K562 (cell line): ENCODE measurements around the gene PPRC1. TPM values are rescaled to one million over a fixed set of nuclear protein-coding genes. Genes with fewer than 3 reads are reported as not detected.

Experiments used
- ATAC-seq: fragments of 200-7000 bp; cut with Tn5 transposase; 3 replicates; pipeline ENCODE4 v1.9.1; 2020; ENCODE audit warnings: moderate library complexity
- BruUV-seq: library from RNA; stranded (reverse); fragments of 400-500 nt; replicated peaks from 2 replicates; lab custom pipeline; 2021; lab: Mats Ljungman, UMichigan
- CTCF ChIA-PET: fragments of 300-600 bp; formaldehyde crosslinking; extraction: SDS; loops from one replicate; lab custom pipeline; 2021; ENCODE audit warnings: low intra/inter-chr PET ratio; lab: Yijun Ruan, JAX
- POLR2A ChIA-PET: fragments of 300-600, 350-650 bp; sonication (Branson Sonifier 250); formaldehyde crosslinking; extraction: SDS; loops from one replicate; lab custom pipeline; 2021; ENCODE audit warnings: antibody characterized with exemption, inconsistent platforms; lab: Yijun Ruan, JAX
- DNase-seq, 4 experiments: peaks; one replicate each; pipeline versions ENCODE4 v3.0.0 to v3.0.0-alpha.2; 2011 to 2018; ENCODE audit warnings: low spot score in 3 of 4, mixed read lengths in 3 of 4; ENCODE audit errors: extremely low read depth in 1 of 4
- FAIRE-seq: peaks from 2 replicates; lab custom pipeline; 2011; peaks lifted over from hg19 to GRCh38; lab: Jason Lieb, UNC
- H2AFZ ChIP-seq: 2 replicates; pipeline ENCODE4 v1.6.0; 2011; ENCODE audit warnings: low read depth, low read length, control low read depth, inconsistent platforms
- H3K27ac ChIP-seq: fragments of 200-600 bp; 3 replicates; pipeline ENCODE4 v1.8.0; 2011; ENCODE audit warnings: low read depth, mild to moderate bottlenecking, control low read depth, inconsistent platforms, low read length, moderate library complexity, mixed read lengths; ENCODE audit errors: extremely low read depth
- H3K27me3 ChIP-seq, 2 experiments: fragments of 300-600 bp in 1 of 2; 2 replicates in 1 of 2; 3 replicates in 1 of 2; pipeline versions ENCODE4 v1.6.0 to v1.8.0; 2011; ENCODE audit warnings: inconsistent platforms in 2 of 2, low read length in 2 of 2, mild to moderate bottlenecking in 1 of 2, mixed read lengths in 1 of 2, moderate library complexity in 1 of 2; ENCODE audit not compliant: control insufficient read depth in 2 of 2, insufficient read depth in 2 of 2
- H3K36me3 ChIP-seq: fragments of 300-600 bp; 3 replicates; pipeline ENCODE4 v1.8.0; 2011; ENCODE audit warnings: mild to moderate bottlenecking, low read length, inconsistent platforms; ENCODE audit not compliant: control insufficient read depth, insufficient read depth
- H3K4me1 ChIP-seq, 2 experiments: fragments of 200-600 bp in 1 of 2; replicated peaks in 1 of 2; 2 replicates in 1 of 2; 3 replicates in 1 of 2; pipeline versions ENCODE4 v1.5.1 to v1.8.0; 2011; ENCODE audit warnings: inconsistent platforms in 2 of 2, low read length in 2 of 2, mild to moderate bottlenecking in 1 of 2, mixed read lengths in 1 of 2, moderate library complexity in 1 of 2; ENCODE audit not compliant: control insufficient read depth in 2 of 2, insufficient read depth in 2 of 2
- H3K4me2 ChIP-seq: 2 replicates; pipeline ENCODE4 v1.6.1; 2011; ENCODE audit warnings: low read length, control low read depth, inconsistent platforms, mixed read lengths; ENCODE audit not compliant: insufficient read depth
- H3K4me3 ChIP-seq: fragments of 200-600 bp; sonication (generic), shearing (Covaris generic); 2 replicates; pipeline ENCODE4 v1.5.1; 2016; ENCODE audit warnings: control low read depth, inconsistent platforms
- H3K79me2 ChIP-seq: fragments of 200-600 bp; 3 replicates; pipeline ENCODE4 v1.8.0; 2011; ENCODE audit warnings: low read length, inconsistent platforms; ENCODE audit not compliant: control insufficient read depth, insufficient read depth
- H3K9ac ChIP-seq, 2 experiments: 2 replicates each; pipeline versions ENCODE4 v1.6.0 to v1.6.1; 2011; ENCODE audit warnings: low read depth in 2 of 2, low read length in 2 of 2, control low read depth in 1 of 2, inconsistent platforms in 1 of 2, mild to moderate bottlenecking in 1 of 2, mixed read lengths in 1 of 2; ENCODE audit not compliant: insufficient read depth in 1 of 2
- H3K9me1 ChIP-seq: one replicate; pipeline ENCODE4 v1.6.0; 2011; ENCODE audit warnings: inconsistent platforms, mild to moderate bottlenecking, low read length, moderate library complexity; ENCODE audit not compliant: control insufficient read depth, insufficient read depth
- H3K9me3 ChIP-seq: replicated peaks from 2 replicates; pipeline ENCODE4 v1.5.1; 2011; ENCODE audit warnings: low read depth, low read length, inconsistent platforms; ENCODE audit not compliant: control insufficient read depth, insufficient read depth
- H4K20me1 ChIP-seq: replicated peaks from 2 replicates; pipeline ENCODE4 v1.6.1; 2011; ENCODE audit warnings: low read length, inconsistent platforms, mixed read lengths; ENCODE audit not compliant: control insufficient read depth, insufficient read depth
- ASH1L ChIP-seq: fragments of 450-650 bp; IDR thresholded peaks from 2 replicates; pipeline ENCODE4 v1.6.1; 2018; ENCODE audit warnings: borderline replicate concordance, mild to moderate bottlenecking, low read depth; ENCODE audit not compliant: partially characterized antibody
- ATF1 ChIP-seq, 2 experiments: fragments of 450-650 bp in 1 of 2; IDR thresholded peaks; 2 replicates each; pipeline ENCODE4 v1.6.1; 2016; ENCODE audit warnings: missing compliant biosample characterization in 1 of 2, missing genetic modification characterization in 1 of 2
- EGR1 ChIP-seq: fragments of 450-650 bp; conservative IDR thresholded peaks from 2 replicates; pipeline ENCODE4 v1.6.1; 2017; ENCODE audit warnings: mild to moderate bottlenecking
- FOXK1 ChIP-seq: sonication (generic); formaldehyde crosslinking; IDR thresholded peaks from 2 replicates; pipeline ENCODE4 v1.8.0; 2022; ENCODE audit warnings: missing genetic modification reagents, mild to moderate bottlenecking, borderline replicate concordance
- HDAC1 ChIP-seq, 2 experiments: fragments of 450-650 bp; IDR thresholded peaks; 2 replicates each; pipeline ENCODE4 v1.6.1; 2016 to 2017; ENCODE audit warnings: inconsistent platforms in 1 of 2, mild to moderate bottlenecking in 1 of 2, moderate library complexity in 1 of 2
- NCOA1 ChIP-seq: fragments of 450-650 bp; IDR thresholded peaks from 2 replicates; pipeline ENCODE4 v1.6.1; 2016; ENCODE audit warnings: low read depth
- NUFIP1 ChIP-seq: fragments of 450-650 bp; IDR thresholded peaks from 2 replicates; pipeline ENCODE4 v1.6.1; 2018; ENCODE audit not compliant: partially characterized antibody
- POU5F1 ChIP-seq: fragments of 150-350 bp; IDR thresholded peaks from 2 replicates; pipeline ENCODE4 v1.6.1; 2014; ENCODE audit warnings: borderline replicate concordance, low read length, low read depth, mild to moderate bottlenecking; ENCODE audit not compliant: partially characterized antibody
- SMARCA4 ChIP-seq: fragments of 450-650 bp; IDR thresholded peaks from 2 replicates; pipeline ENCODE4 v1.6.1; 2016
- SMARCA5 ChIP-seq: fragments of 450-650 bp; IDR thresholded peaks from 2 replicates; pipeline ENCODE4 v1.6.1; 2016
- SNRNP70 ChIP-seq: fragments of 200-400 bp; formaldehyde crosslinking; optimal IDR thresholded peaks from 2 replicates; pipeline ENCODE3; 2017; ENCODE audit warnings: low read depth, low read length
- SPI1 ChIP-seq: IDR thresholded peaks from 2 replicates; pipeline ENCODE4 v1.6.1; 2011; ENCODE audit warnings: low read depth, low read length, control low read depth, borderline replicate concordance
- TEAD2 ChIP-seq: fragments of 450-650 bp; IDR thresholded peaks from 2 replicates; pipeline ENCODE4 v1.6.1; 2016; ENCODE audit warnings: missing genetic modification characterization, control low read depth, missing compliant biosample characterization
- XRCC5 ChIP-seq: fragments of 200-400 bp; formaldehyde crosslinking; IDR thresholded peaks from 2 replicates; pipeline ENCODE4 v1.6.1; 2017; ENCODE audit warnings: low read depth, mild to moderate bottlenecking, low read length
- ZNF175 ChIP-seq: fragments of 200-800 bp; sonication (Bioruptor generic); IDR thresholded peaks from 2 replicates; pipeline ENCODE4 v1.6.1; 2016; ENCODE audit warnings: low read depth, mild to moderate bottlenecking, missing genetic modification characterization, missing compliant biosample characterization
- ZNF551 ChIP-seq: fragments of 250-450 bp; sonication (Bioruptor Pico); IDR thresholded peaks from 2 replicates; pipeline ENCODE4 v1.5.0; 2021; ENCODE audit warnings: mild to moderate bottlenecking, moderate library complexity
- WGBS: fragments of 100-300 bp; shearing (Covaris generic); methylation state at CpG from one replicate; pipeline ENCODE4 v1.1.6; 2016; ENCODE audit warnings: low coverage, mixed read lengths; ENCODE audit not compliant: insufficient coverage; ENCODE audit errors: missing lambda C conversion rate; 5-methylcytosine and 5-hydroxymethylcytosine counted together
- in situ Hi-C: fragments of 300-500 bp; cut with MboI; formaldehyde crosslinking; loops from 4 replicates; pipeline ENCODE4 v1.15.0; 2018; ENCODE audit warnings: inconsistent platforms, mixed read lengths
- intact Hi-C: fragments of 100-400 bp; cut with micrococcal nuclease; formaldehyde crosslinking; loops from 2 replicates; pipeline ENCODE4 v1.14.2; 2022
- polyA plus RNA-seq, 8 experiments: library from polyadenylated mRNA; depleted of rRNA in 4 of 8; stranded (reverse) in 5 of 8; unstranded in 3 of 8; fragments of >200 nt; fragmentation: Nextera tagmentation in 2 of 8; fragmentation: Illumina TruSeq in 1 of 8; extraction: Ambion mirVana in 2 of 8; extraction: Trizol in 1 of 8; gene quantifications; 2 replicates each; pipeline versions ENCODE4 v1.2.1 to v1.2.3, GENCODE V29; 2011 to 2014; ENCODE audit warnings: inconsistent platforms in 1 of 8, missing spikeins in 1 of 8
- total RNA-seq, 7 experiments: library from RNA; depleted of rRNA in 6 of 7; stranded (reverse); fragments of >200 nt in 6 of 7; fragmentation: Illumina TruSeq in 2 of 7; extraction: Trizol in 2 of 7; gene quantifications; 2 replicates each; pipeline versions ENCODE4 v1.2.1 to v1.2.3, GENCODE V29; 2011 to 2021; ENCODE audit warnings: low replicate concordance in 1 of 7
- TF ChIP-seq, protein P1 (sequence below): fragments of 450-650 bp; IDR thresholded peaks from 2 replicates; pipeline ENCODE4 v1.6.1; 2016; ENCODE audit warnings: borderline replicate concordance
- TF ChIP-seq, protein P2 (sequence below): fragments of 450-650 bp; conservative IDR thresholded peaks from 2 replicates; pipeline ENCODE4 v1.6.1; 2016; ENCODE audit warnings: missing genetic modification characterization, low read depth, mild to moderate bottlenecking, control low read depth, missing compliant biosample characterization

PPRC1 gene
- total and polyA plus RNA-seq, 9 of the 15 experiments (the other 6 are each of a cell fraction or from before 2014, with no cell fraction given): 8.5 to 47.1 (median 16.2) TPM

DNA sequence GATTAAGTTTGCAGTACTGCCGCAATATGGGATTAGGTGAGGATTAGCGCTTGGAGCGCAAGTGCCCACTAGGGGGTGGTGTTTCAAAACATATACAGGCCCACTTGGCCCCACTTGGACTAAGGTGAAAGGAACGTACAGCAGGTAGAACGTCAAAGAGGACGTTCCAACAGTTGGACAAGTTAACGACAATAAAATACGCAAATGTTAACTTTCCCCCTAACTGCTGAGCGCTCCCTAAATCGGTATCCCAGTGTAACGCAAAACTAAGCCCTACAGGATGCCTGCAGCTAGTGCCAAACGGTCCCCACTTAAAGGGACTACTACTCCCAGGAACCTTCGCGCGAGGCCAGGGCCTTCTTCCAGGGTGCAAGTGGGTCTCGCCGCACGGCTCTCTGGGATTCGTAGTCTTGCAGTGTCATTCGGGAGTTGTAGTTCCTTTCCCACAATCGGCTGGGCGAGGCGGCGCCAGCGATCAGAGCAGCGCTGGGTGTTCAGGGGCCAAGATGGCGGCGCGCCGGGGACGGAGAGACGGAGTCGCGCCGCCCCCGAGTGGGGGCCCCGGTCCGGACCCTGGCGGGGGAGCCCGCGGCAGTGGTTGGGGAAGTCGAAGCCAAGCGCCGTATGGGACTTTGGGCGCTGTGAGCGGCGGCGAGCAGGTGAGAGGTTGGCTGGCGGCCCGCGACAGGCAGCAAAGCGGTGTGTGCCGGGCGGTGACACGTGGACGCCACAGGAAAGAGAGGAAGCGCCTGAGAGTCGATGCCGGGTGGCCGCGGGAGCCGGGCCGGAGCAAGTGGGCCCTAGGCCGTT, at the start of gene PPRC1 (continued):
- TF ChIP-seq, protein P1, sequence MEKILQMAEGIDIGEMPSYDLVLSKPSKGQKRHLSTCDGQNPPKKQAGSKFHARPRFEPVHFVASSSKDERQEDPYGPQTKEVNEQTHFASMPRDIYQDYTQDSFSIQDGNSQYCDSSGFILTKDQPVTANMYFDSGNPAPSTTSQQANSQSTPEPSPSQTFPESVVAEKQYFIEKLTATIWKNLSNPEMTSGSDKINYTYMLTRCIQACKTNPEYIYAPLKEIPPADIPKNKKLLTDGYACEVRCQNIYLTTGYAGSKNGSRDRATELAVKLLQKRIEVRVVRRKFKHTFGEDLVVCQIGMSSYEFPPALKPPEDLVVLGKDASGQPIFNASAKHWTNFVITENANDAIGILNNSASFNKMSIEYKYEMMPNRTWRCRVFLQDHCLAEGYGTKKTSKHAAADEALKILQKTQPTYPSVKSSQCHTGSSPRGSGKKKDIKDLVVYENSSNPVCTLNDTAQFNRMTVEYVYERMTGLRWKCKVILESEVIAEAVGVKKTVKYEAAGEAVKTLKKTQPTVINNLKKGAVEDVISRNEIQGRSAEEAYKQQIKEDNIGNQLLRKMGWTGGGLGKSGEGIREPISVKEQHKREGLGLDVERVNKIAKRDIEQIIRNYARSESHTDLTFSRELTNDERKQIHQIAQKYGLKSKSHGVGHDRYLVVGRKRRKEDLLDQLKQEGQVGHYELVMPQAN: peak; percentile 94
- TF ChIP-seq EGR1 (0 out of 2 replicates have a peak, but pooled peaks have one; percentile 27), POU5F1 (peak; percentile 34), FOXK1 (peak; percentile 15; the same call in 1 of the 2 replicates), ATF1 (CRISPR knock-in tag; IDR thresholded peaks at IDR 0.05) (no peak), ATF1 (tag; IDR thresholded peaks at IDR 0.05) (peak; percentile 71), HDAC1 (IDR thresholded peaks at IDR 0.05) (peak in 1 of 2 experiments; percentile 85; a peak in 3 of 4 replicates), ASH1L (peak; percentile 44), SMARCA4 (peak; percentile 84)

DNA sequence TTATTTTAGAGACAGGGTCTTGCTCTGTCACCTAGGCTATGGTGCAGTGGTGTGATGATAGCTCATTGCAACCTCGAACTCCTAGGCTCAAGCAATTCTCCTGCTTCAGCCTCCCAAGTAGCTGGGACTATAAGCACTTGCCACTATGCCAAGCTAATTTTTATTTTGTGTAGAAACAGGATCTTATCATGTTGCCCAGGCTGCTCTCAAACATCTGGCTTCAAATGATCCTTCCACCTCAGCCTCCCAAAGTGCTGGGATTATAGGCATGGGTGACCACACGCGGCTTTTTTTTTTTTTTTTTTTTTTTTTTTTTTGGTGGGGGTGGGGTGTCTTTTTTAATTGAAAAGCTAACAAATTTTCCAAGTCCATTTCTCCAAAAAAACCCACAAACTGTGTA, 49.3 kb upstream of the PPRC1 start:
- Histone ChIP-seq H3K4me2 (no peak overlapping the region), H3K9me3 (no peaks in the 10 kb centered on the region), H2AFZ (no peak overlapping the region), H3K27me3 (no peaks in the 10 kb centered on the region), H3K27ac (no peak overlapping the region), H4K20me1 (no peaks in the 10 kb centered on the region), H3K4me3 (no peak overlapping the region), H3K79me2 (no peaks in the 10 kb centered on the region), H3K9me1 (no peaks in the 10 kb centered on the region), H3K4me1 (no peaks in the 10 kb centered on the region; a peak in 1 of 5 replicates), H3K36me3 (no peaks in the 10 kb centered on the region), H3K9ac (no peak overlapping the region)
- DNase-seq (no peak), FAIRE-seq (no peak), ATAC-seq (no peak)
- WGBS: 0% methylated on average over 1 of the region's 3 CpGs
- ChIA-PET CTCF (interaction anchor here (1.1 kb wide), 1 partner anchor 243 kb away, joined by 4 read pairs; no protein-coding TSS in a partner anchor), POLR2A (interaction anchor here (0.6 to 1.3 kb wide), 6 partner anchors 14 to 255 kb away, joined by 3 to 4 read pairs (median 3); no protein-coding TSS in a partner anchor)
- intact Hi-C loops (no loop called here), in situ Hi-C loops (loop anchor here (25.0 kb wide), 1 partner anchor 871 kb away; no protein-coding TSS in a partner anchor)
- BruUV-seq: no TSS peak
- TF ChIP-seq SMARCA5 (no peak), SPI1 (no peak), ZNF551 (CRISPR knock-in tag) (no peak), TEAD2 (no peak), ZNF175 (no peak), SNRNP70 (no peak), NUFIP1 (no peak), NCOA1 (no peak), XRCC5 (no peak)
- TF ChIP-seq, protein P2, sequence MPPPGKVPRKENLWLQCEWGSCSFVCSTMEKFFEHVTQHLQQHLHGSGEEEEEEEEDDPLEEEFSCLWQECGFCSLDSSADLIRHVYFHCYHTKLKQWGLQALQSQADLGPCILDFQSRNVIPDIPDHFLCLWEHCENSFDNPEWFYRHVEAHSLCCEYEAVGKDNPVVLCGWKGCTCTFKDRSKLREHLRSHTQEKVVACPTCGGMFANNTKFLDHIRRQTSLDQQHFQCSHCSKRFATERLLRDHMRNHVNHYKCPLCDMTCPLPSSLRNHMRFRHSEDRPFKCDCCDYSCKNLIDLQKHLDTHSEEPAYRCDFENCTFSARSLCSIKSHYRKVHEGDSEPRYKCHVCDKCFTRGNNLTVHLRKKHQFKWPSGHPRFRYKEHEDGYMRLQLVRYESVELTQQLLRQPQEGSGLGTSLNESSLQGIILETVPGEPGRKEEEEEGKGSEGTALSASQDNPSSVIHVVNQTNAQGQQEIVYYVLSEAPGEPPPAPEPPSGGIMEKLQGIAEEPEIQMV (tag): no peak
